ENCODE data around the gene ALOX5.
"Not testable (repeated sequence)": the region's sequence is repeated elsewhere in the genome, so short reads cannot be mapped to it uniquely, and the experiment has no call there.

The ALOX5 gene

GRCh38 chr10:45471531-45472310, 97.7 kb downstream of the ALOX5 start:
- DNase-seq: no peak

- DNase-seq: no peak
Measured at GRCh38 chr10:45473126-45473525, 99.1 kb downstream of the ALOX5 start.

GRCh38 chr10:45476559-45476958, 102.5 kb downstream of the ALOX5 start:
- no peak for DNase-seq

- DNase-seq: no peak
Measured at GRCh38 chr10:45480294-45480693, 106.3 kb downstream of the ALOX5 start.

GRCh38 chr10:45481100-45481499, 107.1 kb downstream of the ALOX5 start:
- not testable (repeated sequence) for DNase-seq

- no peak for DNase-seq
Measured at GRCh38 chr10:45483002-45483401, 109.0 kb downstream of the ALOX5 start.

GRCh38 chr10:45487735-45488134, 113.7 kb downstream of the ALOX5 start:
- DNase-seq: no peak

GRCh38 chr10:45488365-45488764, 114.3 kb downstream of the ALOX5 start:
- no peak for DNase-seq

GRCh38 chr10:45490277-45490676, 116.3 kb downstream of the ALOX5 start:
- no peak for DNase-seq

- no peak for DNase-seq
Measured at GRCh38 chr10:45491061-45491460, 117.0 kb downstream of the ALOX5 start.
